ENCODE results near the gene HPSE2.

DNA sequence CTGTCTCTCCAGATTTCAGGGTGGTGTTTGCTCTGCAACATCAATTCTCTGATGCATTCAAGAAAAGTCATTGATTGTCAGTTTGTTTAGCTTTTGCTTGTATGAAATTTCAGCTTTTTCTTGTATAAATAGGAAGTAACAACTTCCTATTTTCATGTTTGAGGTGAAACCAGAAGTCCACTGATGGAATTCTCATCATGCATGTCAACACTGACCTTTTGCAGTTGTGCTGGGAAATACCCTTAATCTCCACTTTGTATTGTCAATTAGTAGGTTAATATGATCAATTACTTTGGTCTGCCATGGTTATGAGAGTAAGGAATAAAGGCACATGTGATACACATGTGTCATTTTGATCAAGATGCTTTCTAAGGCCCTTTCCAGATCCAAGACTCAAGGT, 580.2 kb downstream of the HPSE2 start:
- TF ChIP-seq, protein P1, sequence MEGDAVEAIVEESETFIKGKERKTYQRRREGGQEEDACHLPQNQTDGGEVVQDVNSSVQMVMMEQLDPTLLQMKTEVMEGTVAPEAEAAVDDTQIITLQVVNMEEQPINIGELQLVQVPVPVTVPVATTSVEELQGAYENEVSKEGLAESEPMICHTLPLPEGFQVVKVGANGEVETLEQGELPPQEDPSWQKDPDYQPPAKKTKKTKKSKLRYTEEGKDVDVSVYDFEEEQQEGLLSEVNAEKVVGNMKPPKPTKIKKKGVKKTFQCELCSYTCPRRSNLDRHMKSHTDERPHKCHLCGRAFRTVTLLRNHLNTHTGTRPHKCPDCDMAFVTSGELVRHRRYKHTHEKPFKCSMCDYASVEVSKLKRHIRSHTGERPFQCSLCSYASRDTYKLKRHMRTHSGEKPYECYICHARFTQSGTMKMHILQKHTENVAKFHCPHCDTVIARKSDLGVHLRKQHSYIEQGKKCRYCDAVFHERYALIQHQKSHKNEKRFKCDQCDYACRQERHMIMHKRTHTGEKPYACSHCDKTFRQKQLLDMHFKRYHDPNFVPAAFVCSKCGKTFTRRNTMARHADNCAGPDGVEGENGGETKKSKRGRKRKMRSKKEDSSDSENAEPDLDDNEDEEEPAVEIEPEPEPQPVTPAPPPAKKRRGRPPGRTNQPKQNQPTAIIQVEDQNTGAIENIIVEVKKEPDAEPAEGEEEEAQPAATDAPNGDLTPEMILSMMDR (IDR thresholded peaks at IDR 0.05 in 2 of 3, conservative IDR thresholded peaks at IDR 0.05 in 1 of 3; ENCODE audit: borderline replicate concordance in 1 of 3, insufficient read depth in 1 of 3, low read depth in 2 of 3, low read length in 2 of 3): no peak
- TF ChIP-seq POLR2AphosphoS5 (IDR thresholded peaks at IDR 0.05; ENCODE audit: low read depth, low read length) (no peak), REST (IDR thresholded peaks at IDR 0.05; ENCODE audit: low read depth) (no peak), POLR2A (IDR thresholded peaks at IDR 0.05; ENCODE audit: borderline replicate concordance, extremely low read depth, insufficient read depth, insufficient read length) (no peak), ELF1 (IDR thresholded peaks at IDR 0.05; ENCODE audit: borderline replicate concordance, low read depth) (no peak), ZNF274 (IDR thresholded peaks at IDR 0.05; ENCODE audit: low read depth, low read length) (no peak), CEBPB (IDR thresholded peaks at IDR 0.05; ENCODE audit: low read depth) (no peak), EZH2 (IDR thresholded peaks at IDR 0.05) (no peak), SRF (IDR thresholded peaks at IDR 0.05; ENCODE audit: low read depth) (no peak), SIN3A (IDR thresholded peaks at IDR 0.05; ENCODE audit: low read depth) (no peak), EZH2phosphoT487 (IDR thresholded peaks at IDR 0.05; ENCODE audit: borderline replicate concordance) (no peak), YY1 (IDR thresholded peaks at IDR 0.05; ENCODE audit: extremely low read depth, insufficient replicate concordance, low read depth, low read length) (no peak)
- TF ChIP-seq, protein P2, sequence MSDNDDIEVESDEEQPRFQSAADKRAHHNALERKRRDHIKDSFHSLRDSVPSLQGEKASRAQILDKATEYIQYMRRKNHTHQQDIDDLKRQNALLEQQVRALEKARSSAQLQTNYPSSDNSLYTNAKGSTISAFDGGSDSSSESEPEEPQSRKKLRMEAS (IDR thresholded peaks at IDR 0.05): no peak

All from HCT116 (cell line).